ENCODE measurements around the gene MMP15. TPM values are rescaled to one million over a fixed set of nuclear protein-coding genes. Genes with fewer than 3 reads are reported as not detected.

MMP15 gene
- total and polyA plus RNA-seq, 7 donors = 2.5 to 6.5 (median 5.9) TPM

GRCh38 chr16:58013201-58013956 is 12.2 kb upstream of the MMP15 start:
- Histone ChIP-seq H3K4me1 (no peaks in the 10 kb centered on the region), H3K36me3 (ENCODE audit: insufficient read depth in 1 of 2, low read depth in 1 of 2) (peaks cover 2 to 64% of the 10 kb centered on the region in 2 donors), H3K4me3 (no peak overlapping the region), H3K27me3 (ENCODE audit: insufficient read depth in 3 of 3, low read length in 2 of 3) (no peaks in the 10 kb centered on the region), H3K27ac (no peak overlapping the region), H3K9me3 (no peaks in the 10 kb centered on the region)
- WGBS, 3 donors = 89 to 93% (median 92%) methylated on average over 9 of the region's 9 CpGs
- DNase-seq (no peak), ATAC-seq (no peak)
- intact Hi-C loops (cut with DNase I) = no loop called here
- TF ChIP-seq CTCF (IDR thresholded peaks at IDR 0.05) = no peak

GRCh38 chr16:58016840-58017446 is 8.6 kb upstream of the MMP15 start:
- TF ChIP-seq CTCF (IDR thresholded peaks at IDR 0.05) = no peak
- 57 to 63% (median 60%) methylated on average over 12 of the region's 12 CpGs for WGBS, 3 donors
- intact Hi-C loops (cut with DNase I) = no loop called here
- ATAC-seq (no peak), DNase-seq (peak in 1 of 2 donors; percentile 26)
- no peaks in the 10 kb centered on the region for H3K4me1 ChIP-seq
- H3K4me3 ChIP-seq = no peak overlapping the region
- H3K27me3 ChIP-seq (ENCODE audit: insufficient read depth in 3 of 3, low read length in 2 of 3) = no peaks in the 10 kb centered on the region
- no peaks in the 10 kb centered on the region for H3K9me3 ChIP-seq
- H3K27ac ChIP-seq = no peak overlapping the region
- H3K36me3 ChIP-seq (ENCODE audit: insufficient read depth in 1 of 2, low read depth in 1 of 2) = peaks cover 0 to 61% of the 10 kb centered on the region in 2 donors

GRCh38 chr16:58018803-58019202 is 6.8 kb upstream of the MMP15 start:
- no peak for TF ChIP-seq CTCF (IDR thresholded peaks at IDR 0.05)
- no peak for ATAC-seq
- H3K9me3 ChIP-seq = no peaks in the 10 kb centered on the region
- no peak overlapping the region for H3K27ac ChIP-seq
- 81 to 88% (median 84%) methylated on average over 7 of the region's 7 CpGs for WGBS, 3 donors
- peaks cover 6% of the 10 kb centered on the region for H3K4me1 ChIP-seq
- intact Hi-C loops (cut with DNase I) = no loop called here
- H3K36me3 ChIP-seq (ENCODE audit: insufficient read depth in 1 of 2, low read depth in 1 of 2) = peaks cover 0 to 44% of the 10 kb centered on the region in 2 donors
- H3K27me3 ChIP-seq (ENCODE audit: insufficient read depth in 3 of 3, low read length in 2 of 3) = no peaks in the 10 kb centered on the region
- H3K4me3 ChIP-seq = no peak overlapping the region
- peak in 1 of 2 donors; percentile 29 for DNase-seq

- Histone ChIP-seq H3K4me1 (peaks cover 8% of the 10 kb centered on the region), H3K27me3 (ENCODE audit: insufficient read depth in 3 of 3, low read length in 2 of 3) (no peaks in the 10 kb centered on the region), H3K9me3 (no peaks in the 10 kb centered on the region), H3K4me3 (no peak overlapping the region), H3K27ac (no peak overlapping the region), H3K36me3 (ENCODE audit: insufficient read depth in 1 of 2, low read depth in 1 of 2) (peaks cover 0 to 38% of the 10 kb centered on the region in 2 donors)
- no peak for TF ChIP-seq CTCF (IDR thresholded peaks at IDR 0.05)
- DNase-seq (peak in 1 of 2 donors; percentile 19), ATAC-seq (no peak)
- 76 to 83% (median 79%) methylated on average over 8 of the region's 8 CpGs for WGBS, 3 donors
- intact Hi-C loops (cut with DNase I) = loop anchor here (1.0 to 5.0 kb wide), 3 partner anchors 102 to 177 kb away; partner anchors contain the start of gene CSNK2A2 (in 1 of the 2)
Measured at GRCh38 chr16:58019866-58020538, 5.6 kb upstream of the MMP15 start.

All from psoas muscle (tissue), 8 donors.